Right atrium auricular region (tissue), 2 donors: ENCODE results near the gene EVC. TPM values are rescaled to one million over a fixed set of nuclear protein-coding genes. Genes with fewer than 3 reads are reported as not detected.

Experiments
- DNase-seq: peaks from one replicate; pipeline ENCODE4 v3.0.0-alpha.2; 2019; ENCODE audit warnings: low spot score
- H3K27ac ChIP-seq, 2 donors: fragments of 200-600 bp; sonication (generic); 1 replicate in 1 of 2; 2 replicates in 1 of 2; pipeline ENCODE4 v1.5.1; 2016 to 2019
- H3K27me3 ChIP-seq, 2 donors: fragments of 200-600 bp; sonication (generic); one replicate each; pipeline versions ENCODE4 v1.5.1 to v1.6.0; 2017 to 2019
- H3K36me3 ChIP-seq: fragments of 200-600 bp; sonication (generic); one replicate; pipeline ENCODE4 v1.5.1; 2016
- H3K4me1 ChIP-seq, 2 donors: fragments of 200-600 bp; sonication (generic); one replicate each; pipeline versions ENCODE4 v1.5.1 to v1.6.0; 2017 to 2019
- H3K4me3 ChIP-seq, 2 donors: fragments of 200-600 bp; sonication (generic); 1 replicate in 1 of 2; 2 replicates in 1 of 2; pipeline ENCODE4 v1.5.1; 2017 to 2019; ENCODE audit warnings: mild to moderate bottlenecking in 1 of 2, moderate library complexity in 1 of 2
- H3K9me3 ChIP-seq, 2 donors: fragments of 200-600 bp; sonication (generic); one replicate each; pipeline ENCODE4 v1.5.1; 2019
- total RNA-seq, 2 donors: library from RNA; depleted of rRNA; stranded (reverse); fragments of >200 nt; gene quantifications; one replicate each; pipeline ENCODE4 v1.1.0, GENCODE V29; 2016
- TF ChIP-seq, protein P1 (sequence below), 2 donors: fragments of 200-600 bp; sonication (generic); IDR thresholded peaks; one replicate each; pipeline ENCODE4 v1.5.1; 2019; ENCODE audit warnings: antibody characterized with exemption in 2 of 2

The EVC gene
- total RNA-seq, 2 donors from 2014 or later, result 8.6 to 14.1 TPM

DNA sequence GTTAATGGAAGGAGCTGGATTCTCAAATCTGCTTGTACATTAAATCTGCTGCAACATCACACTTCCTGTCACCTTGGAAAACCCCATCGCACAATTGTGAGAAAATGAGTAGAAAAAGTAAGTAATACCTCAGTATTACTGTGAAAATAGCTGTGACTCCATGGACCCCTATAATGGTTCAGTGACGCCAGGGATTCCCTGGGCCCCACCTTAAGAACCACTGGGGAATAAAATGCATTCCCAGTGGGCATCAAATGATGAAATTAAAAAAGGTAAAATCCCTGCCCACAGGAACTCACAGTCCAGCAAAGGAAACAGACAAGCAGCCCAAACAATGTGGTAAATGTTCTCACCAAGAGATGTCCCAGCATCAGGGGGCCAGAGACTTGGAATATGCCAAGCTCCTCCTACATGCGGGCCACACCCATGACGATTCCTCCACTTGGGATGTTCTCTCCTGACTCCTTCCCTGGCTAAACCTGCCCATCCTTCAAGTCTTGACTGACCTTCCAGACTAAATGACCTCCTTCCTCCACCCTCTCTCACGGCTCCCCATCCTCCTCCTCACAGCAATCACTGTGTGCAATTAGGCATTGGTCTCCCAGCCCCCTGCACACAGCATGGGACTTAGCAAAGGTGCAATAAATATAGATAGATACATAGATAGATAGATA lies 5.2 kb upstream of the EVC start:
- no peak overlapping the region for H3K27ac ChIP-seq
- TF ChIP-seq, protein P1, sequence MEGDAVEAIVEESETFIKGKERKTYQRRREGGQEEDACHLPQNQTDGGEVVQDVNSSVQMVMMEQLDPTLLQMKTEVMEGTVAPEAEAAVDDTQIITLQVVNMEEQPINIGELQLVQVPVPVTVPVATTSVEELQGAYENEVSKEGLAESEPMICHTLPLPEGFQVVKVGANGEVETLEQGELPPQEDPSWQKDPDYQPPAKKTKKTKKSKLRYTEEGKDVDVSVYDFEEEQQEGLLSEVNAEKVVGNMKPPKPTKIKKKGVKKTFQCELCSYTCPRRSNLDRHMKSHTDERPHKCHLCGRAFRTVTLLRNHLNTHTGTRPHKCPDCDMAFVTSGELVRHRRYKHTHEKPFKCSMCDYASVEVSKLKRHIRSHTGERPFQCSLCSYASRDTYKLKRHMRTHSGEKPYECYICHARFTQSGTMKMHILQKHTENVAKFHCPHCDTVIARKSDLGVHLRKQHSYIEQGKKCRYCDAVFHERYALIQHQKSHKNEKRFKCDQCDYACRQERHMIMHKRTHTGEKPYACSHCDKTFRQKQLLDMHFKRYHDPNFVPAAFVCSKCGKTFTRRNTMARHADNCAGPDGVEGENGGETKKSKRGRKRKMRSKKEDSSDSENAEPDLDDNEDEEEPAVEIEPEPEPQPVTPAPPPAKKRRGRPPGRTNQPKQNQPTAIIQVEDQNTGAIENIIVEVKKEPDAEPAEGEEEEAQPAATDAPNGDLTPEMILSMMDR (IDR thresholded peaks at IDR 0.05), result no peak

DNA sequence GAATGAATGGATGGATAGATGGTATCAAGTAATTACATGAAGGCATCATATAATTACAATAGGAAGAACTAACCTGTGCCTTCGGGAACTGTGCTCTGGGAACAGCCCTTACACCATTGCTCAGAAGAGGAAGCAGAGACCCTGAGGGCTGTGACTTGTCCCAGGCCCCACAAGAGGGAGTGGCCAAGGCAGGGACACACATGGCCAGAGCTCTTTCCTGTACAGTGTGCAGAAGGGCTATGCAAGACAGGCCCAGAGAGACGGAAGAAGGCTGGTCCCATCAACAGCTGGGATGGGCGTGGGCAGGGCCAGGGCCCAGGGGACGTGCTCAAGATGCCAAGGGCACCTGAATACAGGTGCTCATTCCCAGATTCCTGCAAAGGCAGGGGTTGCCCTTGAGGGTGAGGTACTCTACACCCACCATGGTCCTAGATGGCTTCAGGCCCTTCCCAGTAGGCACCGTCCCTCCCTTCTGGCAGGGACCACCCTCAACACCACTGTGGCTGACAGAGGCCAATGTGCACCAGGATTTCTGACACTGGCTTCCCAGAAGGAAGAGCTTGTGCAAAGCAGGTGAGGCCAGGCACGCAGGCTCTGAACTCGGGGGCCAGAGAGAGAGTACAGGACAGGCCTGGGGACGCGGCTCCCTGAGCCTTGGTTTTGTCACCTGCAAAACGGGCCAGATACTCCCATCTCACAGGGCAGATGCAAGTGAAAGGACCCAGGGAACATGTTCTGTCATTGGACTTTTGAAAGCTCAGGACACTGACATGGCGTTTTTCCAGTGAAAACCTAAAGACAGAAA lies 4.3 kb upstream of the EVC start:
- TF ChIP-seq, protein P1 (IDR thresholded peaks at IDR 0.05), result no peak
- DNase-seq, result no peak
- Histone ChIP-seq H3K27ac (no peak overlapping the region), H3K4me1 (peaks cover 0 to 27% of the 10 kb centered on the region in 2 donors), H3K36me3 (no peaks in the 10 kb centered on the region), H3K4me3 (no peak overlapping the region), H3K9me3 (no peaks in the 10 kb centered on the region), H3K27me3 (no peaks in the 10 kb centered on the region)

More for the DNA sequence above, 5.2 kb upstream of the EVC start:
- no peak for DNase-seq
- no peaks in the 10 kb centered on the region for H3K27me3 ChIP-seq
- H3K36me3 ChIP-seq, result no peaks in the 10 kb centered on the region
- no peak overlapping the region for H3K4me3 ChIP-seq
- no peaks in the 10 kb centered on the region for H3K9me3 ChIP-seq
- H3K4me1 ChIP-seq, result peaks cover 0 to 25% of the 10 kb centered on the region in 2 donors

DNA sequence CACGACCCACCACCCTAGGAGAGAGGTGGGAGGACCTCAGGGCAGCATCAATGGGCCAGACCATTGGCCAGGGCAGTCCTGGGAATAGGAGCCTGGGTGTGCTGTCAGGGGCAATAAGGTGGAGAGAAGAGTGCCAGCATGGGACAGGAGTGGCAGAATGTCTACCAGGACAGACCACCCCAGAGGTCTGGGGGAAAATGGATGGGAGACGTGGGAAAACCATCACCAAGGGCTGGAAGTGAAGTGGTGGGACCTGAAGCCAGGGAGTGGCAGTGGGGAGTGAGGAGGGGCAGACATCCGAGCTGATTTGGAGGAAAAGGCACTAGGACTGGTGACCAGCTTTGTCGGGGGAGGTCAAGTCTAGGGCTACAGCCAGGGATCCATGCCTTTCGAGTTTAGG lies 3.6 kb upstream of the EVC start:
- Histone ChIP-seq H3K27ac (peak overlapping the region; percentile 83 to 84), H3K27me3 (no peaks in the 10 kb centered on the region), H3K4me1 (peaks cover 0 to 34% of the 10 kb centered on the region in 2 donors), H3K36me3 (no peaks in the 10 kb centered on the region), H3K9me3 (no peaks in the 10 kb centered on the region), H3K4me3 (peak overlapping the region; percentile 65 to 82)
- TF ChIP-seq, protein P1 (IDR thresholded peaks at IDR 0.05), result no peak
- DNase-seq, result no peak

DNA sequence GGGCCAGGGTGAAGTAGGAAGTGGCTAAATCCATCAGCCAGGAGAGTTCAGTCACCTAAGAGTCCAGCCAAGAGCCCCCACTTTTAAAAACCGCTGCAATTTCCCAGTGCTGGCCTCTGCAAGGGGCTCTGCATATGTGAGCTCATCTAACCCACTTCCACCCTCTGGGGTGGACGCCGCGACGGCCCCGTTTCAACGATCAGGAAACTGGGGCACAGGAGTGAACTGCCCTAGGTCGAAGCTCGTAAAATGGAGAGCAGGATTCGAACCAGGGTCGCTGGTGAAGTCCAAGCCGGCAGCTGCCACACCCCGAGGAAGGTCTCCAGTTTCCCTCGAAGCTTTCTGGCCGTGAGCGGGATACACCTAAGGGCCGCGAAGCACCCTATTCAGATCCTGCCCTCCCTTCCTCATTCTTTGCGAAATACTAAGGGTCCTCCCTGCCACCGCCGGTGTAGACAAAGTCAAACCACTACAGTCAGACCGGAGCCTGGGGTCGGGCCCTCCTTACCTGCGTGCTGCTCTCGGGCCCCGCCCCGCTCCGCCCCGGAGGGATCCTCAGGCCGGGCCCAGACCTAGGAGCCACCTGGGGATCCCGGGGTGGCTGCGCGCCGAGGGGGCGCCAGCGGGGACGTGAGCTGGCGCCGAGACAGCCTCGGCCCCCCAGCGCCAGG lies 3.1 kb upstream of the EVC start:
- H3K36me3 ChIP-seq, result no peaks in the 10 kb centered on the region
- peak overlapping the region; percentile 83 to 84 for H3K27ac ChIP-seq
- peaks cover 0 to 39% of the 10 kb centered on the region in 2 donors for H3K4me1 ChIP-seq
- TF ChIP-seq, protein P1 (IDR thresholded peaks at IDR 0.05), result no peak
- peak overlapping the region; percentile 65 to 82 for H3K4me3 ChIP-seq
- H3K27me3 ChIP-seq, result no peaks in the 10 kb centered on the region
- no peaks in the 10 kb centered on the region for H3K9me3 ChIP-seq
- no peak for DNase-seq

DNA sequence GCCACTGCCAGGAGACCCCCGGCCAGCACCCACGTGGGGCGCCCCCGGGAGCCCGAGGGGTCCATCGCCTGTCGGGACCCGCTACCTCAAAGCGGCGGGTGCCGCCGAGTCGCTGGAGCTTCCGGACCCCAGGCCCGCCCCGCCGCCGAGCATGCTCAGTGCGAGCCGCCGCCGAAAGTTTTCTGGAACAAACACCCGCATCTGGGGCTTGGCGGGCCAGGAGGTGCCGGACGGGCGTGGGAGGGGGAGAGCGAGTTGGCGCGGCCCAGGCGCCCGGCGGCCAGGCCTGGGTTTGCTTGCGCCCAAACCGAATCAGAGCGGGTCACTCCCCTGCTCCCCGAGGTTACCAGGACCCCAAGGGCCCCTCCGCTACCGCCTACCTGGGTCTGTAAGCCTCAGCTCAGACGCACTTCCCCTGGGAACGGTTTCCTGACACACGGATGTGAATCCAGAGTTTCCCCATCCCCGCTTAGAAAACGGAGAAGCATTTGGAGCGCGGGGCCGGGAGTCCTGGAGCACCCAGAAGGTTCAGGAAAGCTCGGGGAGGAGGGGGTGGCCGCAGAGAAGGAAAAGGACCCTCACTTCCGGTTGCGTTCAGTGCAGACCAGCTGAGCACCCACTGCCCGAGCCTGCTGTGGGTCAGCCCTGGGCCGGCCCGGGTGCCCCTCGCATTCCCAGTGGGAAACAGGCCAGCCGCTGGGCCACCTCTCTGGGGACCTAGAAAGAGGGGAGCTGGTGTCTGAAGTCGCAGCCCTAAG lies 2.4 kb upstream of the EVC start, which contains the start of gene EVC2:
TSS of gene EVC2 (minus strand) at position 111 of the 758 bp plus-strand sequence. CDS start at position 65, 46 bp downstream.
- peak; percentile 79 for DNase-seq
- Histone ChIP-seq H3K27me3 (no peaks in the 10 kb centered on the region), H3K4me1 (peaks cover 0 to 39% of the 10 kb centered on the region in 2 donors), H3K4me3 (peak within 1 kb of the TSS; percentile 65 to 82), H3K27ac (peak within 1 kb of the TSS; percentile 83 to 84), H3K9me3 (no peaks in the 10 kb centered on the region), H3K36me3 (no peaks in the 10 kb centered on the region)
- TF ChIP-seq, protein P1 (IDR thresholded peaks at IDR 0.05), result no peak
